A204.1 (cell line): ENCODE results near the gene MID2.
"Not testable (repeated sequence)": the region's sequence is repeated elsewhere in the genome, so short reads cannot be mapped to it uniquely, and the experiment has no call there.

Source experiments
- FAIRE-seq: peaks from 2 replicates; lab custom pipeline; 2012; peaks lifted over from hg19 to GRCh38; lab: Jason Lieb, UNC

Gene MID2

DNA sequence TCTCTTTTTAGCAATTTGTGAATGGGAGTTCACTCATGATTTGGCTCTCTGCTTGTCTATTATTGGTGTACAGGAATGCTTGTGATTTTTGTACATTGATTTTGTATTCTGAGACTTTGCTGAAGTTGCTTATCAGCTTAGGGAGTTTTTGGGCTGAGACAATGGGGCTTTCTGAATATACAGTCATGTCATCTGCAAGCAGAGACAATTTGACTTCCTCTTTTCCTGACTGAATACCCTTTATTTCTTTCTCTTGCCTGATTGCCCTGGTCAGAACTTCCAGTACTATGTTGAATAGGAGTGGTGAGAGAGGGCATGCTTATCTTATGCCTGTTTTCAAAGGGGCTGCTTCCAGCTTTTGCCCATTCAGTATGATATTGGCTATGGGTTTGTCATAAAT lies 129.7 kb downstream of the MID2 start:
- not testable (repeated sequence) for FAIRE-seq

- no peak for FAIRE-seq
Observed at GRCh38 chrX:107968623-107969022, 143.0 kb downstream of the MID2 start.

DNA sequence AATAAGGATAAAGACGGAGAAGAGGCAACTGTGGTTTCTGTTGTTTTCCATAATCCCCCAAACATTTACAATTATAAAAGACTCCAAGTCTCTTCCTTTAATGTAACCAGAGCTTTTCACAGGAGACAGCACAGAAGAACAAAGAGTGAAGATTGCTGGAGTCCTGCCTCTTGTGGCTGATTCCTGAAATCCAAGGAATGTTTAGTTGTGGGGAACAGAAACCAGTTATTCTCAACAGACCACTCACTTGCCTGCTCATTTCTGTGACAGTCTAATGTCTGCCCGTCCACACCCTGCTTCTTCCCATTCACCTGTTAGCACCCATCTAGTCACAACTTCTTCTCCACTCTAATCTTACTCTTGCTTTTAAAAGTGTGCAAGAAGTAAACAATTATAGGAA lies 144.4 kb downstream of the MID2 start:
- no peak for FAIRE-seq

DNA sequence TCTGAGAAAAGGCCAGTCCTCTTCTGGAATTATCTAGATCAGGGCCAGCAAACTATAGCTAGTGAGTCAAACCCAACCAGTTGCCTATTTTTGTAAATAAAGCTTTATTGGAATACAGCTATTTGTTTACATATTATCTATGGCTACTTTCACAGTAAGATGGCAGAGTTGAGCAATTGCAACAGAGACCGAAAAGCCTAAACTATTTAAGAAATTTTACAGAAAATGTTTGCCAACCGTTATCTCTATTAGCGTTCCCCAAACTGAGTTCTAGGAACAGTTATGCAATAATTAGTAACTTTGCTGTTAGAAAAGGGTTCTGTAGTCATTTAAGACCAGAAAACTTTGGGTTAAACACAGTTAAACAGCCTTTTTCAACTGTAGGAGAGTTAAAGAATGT lies 146.0 kb downstream of the MID2 start:
- FAIRE-seq = no peak
